Skeletal muscle satellite cell (primary cell): ENCODE data around the gene LGI2.

Experiments used
- H3K27me3 ChIP-seq: 2 replicates; pipeline ENCODE4 v1.7.0; 2013; ENCODE audit warnings: low read length; ENCODE audit not compliant: control insufficient read depth, insufficient read depth
- H3K36me3 ChIP-seq: 2 replicates; pipeline ENCODE4 v1.7.0; 2013; ENCODE audit warnings: mild to moderate bottlenecking, control low read depth, low read length; ENCODE audit not compliant: insufficient read depth
- H3K4me1 ChIP-seq: 2 replicates; pipeline ENCODE4 v1.7.0; 2013; ENCODE audit warnings: low read length; ENCODE audit not compliant: control insufficient read depth, insufficient read depth
- H3K4me2 ChIP-seq: 2 replicates; pipeline ENCODE4 v1.7.0; 2013; ENCODE audit warnings: mild to moderate bottlenecking, low read length
- H3K4me3 ChIP-seq: 2 replicates; pipeline ENCODE4 v1.7.0; 2013; ENCODE audit warnings: low read length
- H3K9ac ChIP-seq: 2 replicates; pipeline ENCODE4 v1.7.0; 2013; ENCODE audit warnings: mild to moderate bottlenecking, low read depth, low read length, moderate library complexity
- H3K9me3 ChIP-seq: replicated peaks from 2 replicates; pipeline ENCODE4 v1.7.0; 2013; ENCODE audit warnings: mild to moderate bottlenecking, control low read depth, low read length

The LGI2 gene

DNA sequence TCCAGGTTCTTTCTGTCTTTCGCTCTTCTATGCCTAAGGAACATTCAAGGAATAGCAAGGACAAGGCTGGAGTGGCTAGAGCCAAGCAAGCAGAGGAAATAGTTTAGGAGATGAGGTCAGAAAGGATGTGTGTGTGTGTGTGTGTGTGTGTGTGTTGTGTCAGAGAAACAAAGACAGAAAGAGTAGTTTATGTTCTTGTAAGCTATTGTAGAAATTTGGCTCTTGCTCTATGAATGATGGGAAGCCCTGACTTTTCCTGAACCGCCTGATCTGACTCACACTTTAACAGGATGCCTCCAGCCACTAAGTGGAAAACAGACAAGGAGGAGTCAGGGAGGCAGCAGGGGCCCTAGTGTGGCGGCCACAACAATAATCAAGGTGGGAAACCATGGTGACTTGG is 39.7 kb downstream of the LGI2 start:
- Histone ChIP-seq H3K9ac (no peak overlapping the region), H3K4me1 (no peaks in the 10 kb centered on the region), H3K4me3 (no peak overlapping the region), H3K4me2 (no peak overlapping the region), H3K36me3 (no peaks in the 10 kb centered on the region), H3K9me3 (no peaks in the 10 kb centered on the region), H3K27me3 (peaks cover 10% of the 10 kb centered on the region)

DNA sequence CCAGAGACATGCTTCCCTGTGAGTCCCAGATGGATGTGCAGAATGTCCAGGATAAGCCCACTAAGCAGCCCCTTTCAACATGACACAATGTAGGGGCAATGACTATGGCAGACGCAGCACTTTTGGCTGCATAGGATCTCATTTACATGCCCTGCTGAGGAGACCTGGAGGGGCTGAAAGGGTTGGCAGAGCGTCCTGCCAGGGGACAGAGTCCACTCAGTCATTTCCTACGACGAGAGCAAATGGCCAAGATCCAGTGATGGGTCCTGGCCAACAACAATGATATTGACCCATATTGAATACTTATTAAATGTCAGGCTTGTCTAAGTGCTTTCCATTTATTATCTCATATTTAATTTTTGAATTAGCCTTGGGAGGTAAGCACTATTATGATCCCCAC is 41.4 kb downstream of the LGI2 start:
- H3K36me3 ChIP-seq, result no peaks in the 10 kb centered on the region
- H3K9me3 ChIP-seq, result no peaks in the 10 kb centered on the region
- no peaks in the 10 kb centered on the region for H3K4me1 ChIP-seq
- H3K4me3 ChIP-seq, result no peak overlapping the region
- no peak overlapping the region for H3K9ac ChIP-seq
- H3K27me3 ChIP-seq, result peaks cover 14% of the 10 kb centered on the region
- no peak overlapping the region for H3K4me2 ChIP-seq

DNA sequence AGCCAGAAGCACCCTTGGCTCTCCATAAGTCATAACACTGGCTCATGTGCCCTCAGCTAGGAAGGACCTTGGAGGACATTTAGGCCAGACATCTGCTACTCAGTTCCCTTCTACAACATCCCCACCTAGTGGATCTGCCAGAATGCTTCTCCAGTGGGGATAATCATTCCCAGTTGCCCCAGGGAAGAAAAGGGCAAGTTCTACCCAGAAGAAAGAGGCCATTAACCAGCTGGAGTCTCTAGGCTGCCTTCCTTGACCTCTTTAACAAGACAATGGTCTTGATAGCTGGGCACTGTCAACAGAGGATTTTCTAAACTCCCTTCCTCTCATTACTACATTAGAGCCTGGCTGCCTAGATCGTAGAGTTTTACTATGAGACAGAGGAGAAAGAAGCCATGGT is 42.0 kb downstream of the LGI2 start:
- Histone ChIP-seq H3K36me3 (no peaks in the 10 kb centered on the region), H3K9me3 (no peaks in the 10 kb centered on the region), H3K4me2 (no peak overlapping the region), H3K27me3 (peaks cover 10% of the 10 kb centered on the region), H3K4me1 (no peaks in the 10 kb centered on the region), H3K9ac (no peak overlapping the region), H3K4me3 (no peak overlapping the region)

DNA sequence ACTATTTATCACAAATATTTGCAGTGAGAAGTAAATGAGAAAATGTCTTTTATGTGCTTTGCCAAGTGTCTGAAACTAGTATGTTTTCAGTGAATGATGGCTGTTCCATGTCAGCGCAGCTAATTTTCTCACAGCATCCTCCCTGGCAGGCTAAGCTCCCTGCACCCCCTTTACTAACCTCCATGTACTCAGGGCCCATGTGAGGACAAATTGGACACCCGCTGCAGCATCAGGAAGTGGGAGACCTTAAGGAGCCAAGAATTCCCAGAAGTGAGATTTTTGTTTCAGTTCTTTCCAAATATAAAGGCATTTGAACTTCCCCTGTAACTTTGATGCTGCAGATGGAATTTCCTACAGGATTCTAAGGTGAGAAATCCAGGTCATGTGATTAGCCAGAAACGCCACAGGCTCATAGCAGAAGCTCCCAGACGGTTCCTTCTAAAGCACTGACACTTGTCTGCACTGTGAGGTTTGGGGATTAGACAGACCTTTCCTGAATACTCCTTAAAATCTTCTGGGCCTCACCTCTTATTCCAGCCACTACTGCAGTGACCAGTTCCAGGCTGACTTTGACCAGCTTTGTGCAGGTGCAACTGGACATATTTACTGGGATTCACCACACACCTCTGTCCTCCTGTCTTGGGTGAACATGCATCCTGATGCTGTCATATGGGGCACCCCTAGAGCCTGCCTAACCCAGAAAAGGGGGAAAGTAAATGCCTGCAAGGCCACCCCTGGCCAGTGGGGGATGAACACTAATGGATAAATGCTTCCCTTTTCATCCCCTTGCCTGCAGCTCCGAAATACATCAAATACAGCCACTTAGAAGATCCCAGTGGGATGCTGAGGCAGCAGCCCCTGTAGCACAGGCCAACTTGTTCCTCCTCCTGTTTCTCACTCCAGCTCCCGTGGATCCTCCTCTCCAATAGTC is 45.9 kb downstream of the LGI2 start:
- no peak overlapping the region for H3K9ac ChIP-seq
- H3K4me3 ChIP-seq, result no peak overlapping the region
- no peaks in the 10 kb centered on the region for H3K9me3 ChIP-seq
- peaks cover 11% of the 10 kb centered on the region for H3K27me3 ChIP-seq
- H3K4me1 ChIP-seq, result no peaks in the 10 kb centered on the region
- H3K36me3 ChIP-seq, result no peaks in the 10 kb centered on the region
- no peak overlapping the region for H3K4me2 ChIP-seq

DNA sequence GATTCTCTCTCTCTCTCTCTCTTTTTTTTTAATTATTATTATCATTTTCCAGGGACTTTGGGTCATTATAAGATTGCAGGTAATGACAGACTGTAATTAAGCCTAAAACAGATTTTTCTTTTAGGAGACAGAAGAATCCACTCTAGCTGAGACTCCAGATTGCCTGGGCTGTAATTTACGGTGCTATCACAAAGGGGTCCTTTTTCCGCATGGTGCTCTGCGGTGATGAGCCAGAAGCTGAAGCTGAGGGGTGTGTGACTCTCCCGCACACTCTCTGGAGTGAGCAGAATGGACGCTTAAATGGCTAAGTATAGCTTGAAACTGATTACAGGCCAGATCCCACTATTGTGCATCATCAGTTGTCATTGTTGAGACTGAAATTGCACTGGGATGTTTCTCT is 50.0 kb downstream of the LGI2 start:
- no peaks in the 10 kb centered on the region for H3K36me3 ChIP-seq
- peaks cover 11% of the 10 kb centered on the region for H3K27me3 ChIP-seq
- no peak overlapping the region for H3K9ac ChIP-seq
- no peak overlapping the region for H3K4me2 ChIP-seq
- no peaks in the 10 kb centered on the region for H3K9me3 ChIP-seq
- H3K4me3 ChIP-seq, result no peak overlapping the region
- H3K4me1 ChIP-seq, result no peaks in the 10 kb centered on the region

DNA sequence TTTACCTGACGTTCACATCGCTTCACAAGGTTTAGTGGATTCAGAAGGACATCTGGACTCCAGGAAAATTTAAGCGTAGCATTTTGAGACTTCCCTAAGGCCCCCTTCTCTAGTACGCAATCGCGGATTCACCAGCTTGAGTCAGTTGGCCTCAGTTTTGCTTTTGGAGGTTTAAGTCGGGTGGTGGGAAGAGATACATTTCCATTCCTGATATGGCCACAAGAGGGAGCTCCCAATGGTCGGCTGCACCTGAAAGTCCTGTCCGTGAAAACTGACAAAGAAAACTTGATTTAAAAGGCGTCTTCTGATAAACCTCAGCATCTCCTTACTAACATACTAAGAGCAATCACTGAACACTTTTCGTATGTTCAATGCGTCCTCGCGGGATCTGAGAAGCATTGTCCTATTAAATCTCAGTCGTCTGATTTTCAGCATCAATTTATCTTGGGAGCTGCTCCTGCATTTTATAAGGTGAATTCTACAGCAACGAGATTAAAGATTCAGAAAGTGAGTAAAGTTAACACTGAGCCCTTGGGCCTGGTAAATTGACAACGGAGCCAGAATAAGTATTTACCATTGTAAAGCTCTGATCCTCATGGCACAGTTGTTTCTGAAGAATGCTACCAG is 50.6 kb downstream of the LGI2 start:
- Histone ChIP-seq H3K9me3 (no peaks in the 10 kb centered on the region), H3K27me3 (peaks cover 11% of the 10 kb centered on the region), H3K4me2 (peak overlapping the region; percentile 60), H3K9ac (no peak overlapping the region), H3K36me3 (no peaks in the 10 kb centered on the region), H3K4me3 (no peak overlapping the region), H3K4me1 (no peaks in the 10 kb centered on the region)

DNA sequence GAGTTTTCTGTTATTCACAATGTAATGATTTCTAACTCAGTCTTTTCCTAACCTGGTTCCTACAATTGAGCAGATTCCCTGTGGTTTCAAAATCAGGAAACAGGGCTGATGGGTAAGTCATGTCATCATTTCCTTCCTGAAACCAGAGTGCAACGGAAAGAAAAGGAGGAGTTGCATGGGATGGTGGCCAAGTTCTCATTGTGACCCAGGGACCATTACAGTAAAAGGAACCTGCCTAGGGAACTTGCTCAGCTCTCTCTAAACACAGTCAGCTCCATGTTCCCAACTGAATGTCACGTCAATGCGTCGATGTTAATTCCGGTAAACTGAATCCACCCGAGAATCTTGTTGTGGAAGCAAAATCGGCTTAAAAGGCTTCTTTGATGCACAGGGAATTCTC is 51.2 kb downstream of the LGI2 start:
- Histone ChIP-seq H3K4me1 (no peaks in the 10 kb centered on the region), H3K9me3 (no peaks in the 10 kb centered on the region), H3K36me3 (no peaks in the 10 kb centered on the region), H3K9ac (no peak overlapping the region), H3K4me3 (no peak overlapping the region), H3K27me3 (peaks cover 7% of the 10 kb centered on the region), H3K4me2 (no peak overlapping the region)

DNA sequence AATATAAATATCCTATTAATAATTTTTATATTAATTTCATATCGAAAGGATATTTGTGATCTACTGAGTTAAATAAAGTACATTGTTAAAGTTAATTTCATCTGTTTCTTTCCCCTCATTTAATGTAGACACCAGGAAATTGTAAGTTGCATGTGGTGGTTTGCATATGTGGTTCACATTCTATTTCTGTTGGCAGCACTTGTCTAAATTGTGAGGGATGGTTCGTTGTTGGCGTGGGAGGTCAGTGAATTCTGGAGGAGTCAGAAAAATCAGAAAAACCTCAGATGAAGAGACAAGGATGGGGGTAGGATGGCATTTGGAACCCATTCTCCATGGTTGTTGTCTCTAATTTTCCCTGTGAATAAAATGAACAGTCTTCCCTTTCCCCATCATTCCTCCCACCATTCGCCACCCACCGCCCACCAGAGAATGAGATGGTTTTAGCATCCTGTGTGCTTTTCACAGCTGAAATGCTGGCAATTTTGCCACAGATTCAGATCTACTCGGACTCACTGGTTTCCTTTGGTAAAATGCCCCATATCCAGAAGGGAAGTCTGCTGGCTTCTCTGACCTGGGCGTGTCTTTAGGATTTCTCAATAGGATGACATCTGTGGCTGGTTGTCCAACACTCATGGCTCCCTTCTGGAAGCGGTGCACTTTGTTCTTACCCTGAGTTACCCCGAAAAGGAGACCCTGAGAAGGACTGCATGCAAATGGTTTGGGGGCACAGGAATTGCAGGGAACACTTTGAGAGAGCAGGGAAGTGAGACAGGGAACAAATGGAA is 52.3 kb downstream of the LGI2 start:
- H3K9me3 ChIP-seq, result no peaks in the 10 kb centered on the region
- no peak overlapping the region for H3K4me2 ChIP-seq
- H3K4me1 ChIP-seq, result no peaks in the 10 kb centered on the region
- peaks cover 7% of the 10 kb centered on the region for H3K27me3 ChIP-seq
- H3K36me3 ChIP-seq, result no peaks in the 10 kb centered on the region
- no peak overlapping the region for H3K9ac ChIP-seq
- no peak overlapping the region for H3K4me3 ChIP-seq

DNA sequence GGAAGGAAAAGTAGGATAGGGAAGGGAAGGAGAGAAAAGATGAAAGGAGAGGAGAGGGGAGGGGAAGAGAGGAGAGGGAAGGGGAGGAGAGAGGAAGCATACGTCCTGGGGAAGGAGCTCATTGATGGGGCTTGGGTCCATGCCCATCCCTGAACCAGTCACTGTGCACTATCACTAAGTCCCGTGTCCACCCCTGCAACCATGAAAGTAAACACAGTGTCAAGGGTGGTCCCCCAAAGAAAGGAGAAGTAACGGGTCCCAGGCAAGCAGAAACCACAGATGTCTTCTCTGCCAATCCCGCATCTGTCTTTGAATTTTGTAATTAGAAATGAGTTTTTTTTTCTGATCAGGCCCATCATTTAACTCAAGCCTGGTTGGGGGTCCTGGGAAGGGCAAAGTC is 55.2 kb downstream of the LGI2 start:
- H3K9ac ChIP-seq, result no peak overlapping the region
- H3K4me1 ChIP-seq, result no peaks in the 10 kb centered on the region
- no peaks in the 10 kb centered on the region for H3K36me3 ChIP-seq
- H3K4me2 ChIP-seq, result no peak overlapping the region
- H3K4me3 ChIP-seq, result no peak overlapping the region
- H3K27me3 ChIP-seq, result peaks cover 7% of the 10 kb centered on the region
- H3K9me3 ChIP-seq, result no peaks in the 10 kb centered on the region

DNA sequence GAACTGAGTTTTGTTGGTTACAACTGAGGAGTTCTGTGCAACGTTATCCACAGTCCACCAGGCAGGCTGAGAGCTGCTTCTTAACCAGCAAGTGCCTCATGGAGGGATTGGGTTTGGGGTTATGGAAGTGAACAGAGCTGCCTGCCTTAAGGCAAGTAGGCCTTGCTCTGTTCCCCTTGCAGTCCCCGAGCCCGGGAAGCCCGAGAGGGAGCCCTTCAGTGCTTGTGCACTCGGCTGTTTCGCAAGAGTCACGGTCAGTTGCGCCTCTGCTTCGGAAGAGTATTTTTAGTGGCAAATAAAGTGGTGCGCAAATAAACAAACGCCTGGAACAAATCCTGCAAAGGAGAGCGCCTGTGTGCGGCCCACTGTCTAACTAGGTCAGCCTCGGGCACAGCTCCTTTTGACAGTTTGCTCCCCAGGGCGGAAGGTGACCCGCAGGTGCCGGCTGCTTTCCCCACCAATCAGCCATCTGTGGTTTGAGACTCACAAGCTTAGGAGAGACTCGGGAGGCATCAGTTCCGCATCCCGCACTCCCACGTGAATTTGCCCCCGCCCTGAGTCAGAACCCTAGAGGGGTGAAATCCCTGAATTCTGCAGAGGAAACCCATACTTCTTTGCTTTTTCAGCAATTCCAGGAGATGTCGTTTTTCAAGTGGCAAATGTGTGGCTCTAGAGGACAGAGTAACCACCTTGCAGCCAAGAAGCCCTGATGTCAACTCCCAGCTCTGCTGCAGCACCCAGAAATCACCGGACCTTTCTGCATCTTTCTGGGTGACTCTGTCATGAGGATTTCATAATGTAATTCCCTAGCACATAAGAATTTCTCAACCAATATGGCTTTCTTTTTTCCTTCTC is 56.8 kb downstream of the LGI2 start:
- H3K9me3 ChIP-seq, result no peaks in the 10 kb centered on the region
- peaks cover 4% of the 10 kb centered on the region for H3K27me3 ChIP-seq
- H3K9ac ChIP-seq, result no peak overlapping the region
- H3K4me1 ChIP-seq, result no peaks in the 10 kb centered on the region
- no peak overlapping the region for H3K4me2 ChIP-seq
- no peak overlapping the region for H3K4me3 ChIP-seq
- H3K36me3 ChIP-seq, result no peaks in the 10 kb centered on the region

DNA sequence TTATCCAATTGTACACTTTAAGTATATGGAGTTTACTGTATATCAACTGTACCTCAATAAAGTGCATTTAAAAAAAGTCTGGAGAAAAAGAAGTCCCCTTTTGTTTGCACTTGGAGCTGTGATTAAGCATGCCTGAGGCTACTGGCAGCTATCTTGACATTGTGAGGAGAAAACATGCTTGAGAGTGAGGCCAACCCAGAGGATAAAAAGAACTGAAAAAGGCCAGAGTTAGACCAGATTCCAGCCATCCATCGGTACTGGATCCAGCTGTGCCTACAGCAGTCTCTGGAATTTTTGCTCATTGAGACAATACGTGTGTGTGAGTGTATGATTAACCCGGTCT is 57.4 kb downstream of the LGI2 start:
- H3K4me3 ChIP-seq, result no peak overlapping the region
- no peaks in the 10 kb centered on the region for H3K36me3 ChIP-seq
- H3K4me2 ChIP-seq, result no peak overlapping the region
- no peak overlapping the region for H3K9ac ChIP-seq
- H3K9me3 ChIP-seq, result no peaks in the 10 kb centered on the region
- no peaks in the 10 kb centered on the region for H3K4me1 ChIP-seq
- H3K27me3 ChIP-seq, result peaks cover 4% of the 10 kb centered on the region
